Measurements from ENCODE around the gene KASH5.
A peak's percentile ranks its signal among the peaks of the same experiment; 100 is the strongest.

The KASH5 gene

GRCh38 chr19:49450405-49450804, 62.4 kb downstream of the KASH5 start:
- DNase-seq (ENCODE audit: low read depth), result no peak
- TF ChIP-seq CTCF (IDR thresholded peaks at IDR 0.05; ENCODE audit: low read length, missing control alignments), result no peak
- peak overlapping the region; percentile 96 for H3K4me3 ChIP-seq (replicated peaks; ENCODE audit: low read depth, low read length)

DNA sequence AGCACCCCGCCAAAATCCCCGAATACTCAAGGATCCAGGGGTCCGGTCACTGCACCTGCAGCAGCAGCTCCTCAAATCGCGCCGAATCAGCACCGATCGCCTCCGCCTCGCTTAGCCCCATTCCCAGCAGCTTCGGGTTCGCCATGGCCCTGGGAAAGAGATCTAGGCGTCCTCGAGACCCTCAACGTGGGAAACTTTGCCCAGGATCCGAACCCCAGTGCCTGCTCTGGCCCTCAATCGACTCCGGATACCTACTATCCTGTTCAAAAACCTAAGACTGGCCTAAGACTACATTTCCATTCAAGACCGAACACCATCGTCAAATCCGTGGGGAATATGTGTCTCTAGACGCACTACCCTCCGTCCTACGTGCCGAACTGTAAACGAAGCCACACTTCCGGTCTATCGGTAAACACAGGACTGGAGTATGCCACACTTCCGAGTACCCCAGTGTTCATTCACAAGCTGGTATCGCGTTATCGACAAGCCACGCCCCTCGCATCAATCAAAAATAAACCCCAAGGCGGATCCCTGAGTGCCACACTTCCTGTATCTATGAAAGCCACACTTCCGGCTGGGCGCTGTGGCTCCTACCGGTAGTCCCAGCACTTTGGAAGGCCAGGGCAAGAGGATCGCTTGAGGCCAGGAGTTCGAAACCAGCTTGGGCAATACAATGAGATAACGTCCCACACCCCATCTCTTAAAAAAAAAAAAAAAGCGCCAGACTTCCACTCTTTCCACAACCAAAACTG, 63.6 kb downstream of the KASH5 start, which contains the start of gene PIH1D1:
TSS of gene PIH1D1 (minus strand) at position 385 of the 752 bp plus-strand sequence. CDS start at position 145, 240 bp downstream.
- peak within 1 kb of the TSS; percentile 96 for H3K4me3 ChIP-seq (replicated peaks; ENCODE audit: low read depth, low read length)
- DNase-seq (ENCODE audit: low read depth), result peak; percentile 100
- peak; percentile 18 for TF ChIP-seq CTCF (IDR thresholded peaks at IDR 0.05; ENCODE audit: low read length, missing control alignments)

DNA sequence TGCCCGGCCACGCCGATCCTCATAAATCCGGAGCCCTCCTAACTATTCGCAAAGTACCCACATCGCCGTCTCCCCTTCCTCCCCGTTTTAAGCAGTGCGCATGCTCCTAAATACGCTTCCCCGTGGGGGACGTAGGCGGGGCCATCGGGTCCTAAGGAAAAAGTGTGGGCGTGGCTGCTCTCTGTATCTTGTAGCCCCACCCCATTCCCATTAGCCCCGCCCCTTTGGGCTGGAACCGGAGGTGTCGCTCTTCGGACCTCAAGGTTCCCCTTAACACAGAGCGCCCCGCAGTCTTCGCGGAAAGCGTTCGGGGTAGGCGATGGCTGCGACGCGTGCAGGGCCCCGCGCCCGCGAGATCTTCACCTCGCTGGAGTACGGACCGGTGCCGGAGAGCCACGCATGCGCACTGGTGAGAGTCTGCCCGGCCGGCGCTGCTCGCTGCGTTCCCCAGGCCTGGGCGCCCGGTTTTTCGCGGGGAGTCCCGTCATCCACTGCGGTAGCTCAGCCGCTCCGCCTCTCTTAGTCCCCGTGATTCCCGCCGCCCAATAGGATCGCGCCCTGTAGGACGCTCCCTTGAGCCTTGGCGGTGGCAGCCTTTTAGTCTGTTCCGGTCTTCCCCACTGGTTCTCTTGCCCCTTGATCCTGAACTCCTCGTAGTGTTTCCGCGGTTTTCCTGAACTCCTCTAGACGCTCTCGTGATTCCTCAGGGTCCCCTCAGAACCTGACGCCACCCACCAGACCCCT, 65.1 kb downstream of the KASH5 start, which contains the start of gene ALDH16A1:
TSS of gene ALDH16A1 (plus strand) at position 213 of the 744 bp plus-strand sequence. CDS start at position 320, 107 bp downstream.
- peak; percentile 98 for DNase-seq (ENCODE audit: low read depth)
- no peak for TF ChIP-seq CTCF (IDR thresholded peaks at IDR 0.05; ENCODE audit: low read length, missing control alignments)
- H3K4me3 ChIP-seq (replicated peaks; ENCODE audit: low read depth, low read length), result peak within 1 kb of the TSS; percentile 96

- H3K4me3 ChIP-seq (replicated peaks; ENCODE audit: low read depth, low read length), result peak overlapping the region; percentile 83
- no peak for TF ChIP-seq CTCF (IDR thresholded peaks at IDR 0.05; ENCODE audit: low read length, missing control alignments)
- DNase-seq (ENCODE audit: low read depth), result no peak
These were observed 65.8 kb downstream of the KASH5 start for GRCh38 chr19:49453757-49454240.

DNA sequence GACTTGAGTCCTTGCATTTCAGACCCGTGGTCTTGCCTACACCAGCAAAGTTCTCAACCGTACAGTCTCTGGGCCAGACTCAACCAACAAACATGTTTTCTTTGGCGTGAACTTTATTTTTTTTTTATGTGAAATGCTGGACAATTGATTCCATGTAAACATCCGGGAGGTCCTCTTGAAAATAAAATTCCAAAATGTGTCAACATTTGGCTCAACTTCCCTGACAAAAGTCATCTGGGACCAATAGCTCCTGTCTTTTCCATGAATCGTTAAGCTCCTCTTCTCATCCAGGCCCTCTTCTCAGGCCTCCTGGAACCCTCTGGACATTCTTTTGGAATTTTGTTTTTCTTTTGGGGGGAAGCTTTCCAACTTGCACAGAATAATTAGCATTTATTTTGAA, 67.7 kb downstream of the KASH5 start:
- TF ChIP-seq CTCF (IDR thresholded peaks at IDR 0.05; ENCODE audit: low read length, missing control alignments), result no peak
- no peak overlapping the region for H3K4me3 ChIP-seq (replicated peaks; ENCODE audit: low read depth, low read length)
- peak; percentile 53 for DNase-seq (ENCODE audit: low read depth)

- no peak overlapping the region for H3K4me3 ChIP-seq (replicated peaks; ENCODE audit: low read depth, low read length)
- peak; percentile 45 for DNase-seq (ENCODE audit: low read depth)
- TF ChIP-seq CTCF (IDR thresholded peaks at IDR 0.05; ENCODE audit: low read length, missing control alignments), result no peak
These were observed 68.3 kb downstream of the KASH5 start for GRCh38 chr19:49456326-49456725.

All from fibroblast of pulmonary artery (primary cell).